NCI-H128 (cell line): ENCODE data around the gene ATG101.

Experiments
- DNase-seq: peaks from one replicate; lab custom pipeline; 2025; ENCODE audit not compliant: unreplicated experiment; lab: John Stamatoyannopoulos, UW

The ATG101 gene

DNA sequence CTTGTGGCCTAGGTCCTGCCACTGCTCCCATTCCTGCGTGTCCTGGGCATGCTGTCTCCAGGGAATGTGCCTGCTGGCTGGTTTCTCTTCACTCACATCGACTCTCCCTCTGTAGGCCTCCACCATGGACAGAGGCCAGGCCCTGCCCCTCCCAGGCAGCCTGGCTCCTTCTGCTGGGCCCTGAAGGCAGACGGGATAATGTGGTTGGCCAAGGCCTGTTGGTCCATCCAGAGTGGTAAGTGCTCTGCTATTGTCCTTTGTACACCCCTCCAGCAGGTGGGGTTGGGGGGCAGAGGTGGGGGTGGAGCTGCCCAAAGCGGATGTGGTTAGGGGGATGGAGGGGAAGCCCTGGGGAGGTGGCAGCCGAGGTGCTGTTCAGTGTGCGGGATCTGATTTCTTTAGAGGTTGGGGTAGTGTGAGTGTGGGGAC, 28.1 kb upstream of the ATG101 start:
- DNase-seq = no peak

- DNase-seq = no peak
Observed at GRCh38 chr12:52042706-52043385, 26.9 kb upstream of the ATG101 start.

GRCh38 chr12:52043386-52044212, 26.2 kb upstream of the ATG101 start:
- DNase-seq = no peak

DNA sequence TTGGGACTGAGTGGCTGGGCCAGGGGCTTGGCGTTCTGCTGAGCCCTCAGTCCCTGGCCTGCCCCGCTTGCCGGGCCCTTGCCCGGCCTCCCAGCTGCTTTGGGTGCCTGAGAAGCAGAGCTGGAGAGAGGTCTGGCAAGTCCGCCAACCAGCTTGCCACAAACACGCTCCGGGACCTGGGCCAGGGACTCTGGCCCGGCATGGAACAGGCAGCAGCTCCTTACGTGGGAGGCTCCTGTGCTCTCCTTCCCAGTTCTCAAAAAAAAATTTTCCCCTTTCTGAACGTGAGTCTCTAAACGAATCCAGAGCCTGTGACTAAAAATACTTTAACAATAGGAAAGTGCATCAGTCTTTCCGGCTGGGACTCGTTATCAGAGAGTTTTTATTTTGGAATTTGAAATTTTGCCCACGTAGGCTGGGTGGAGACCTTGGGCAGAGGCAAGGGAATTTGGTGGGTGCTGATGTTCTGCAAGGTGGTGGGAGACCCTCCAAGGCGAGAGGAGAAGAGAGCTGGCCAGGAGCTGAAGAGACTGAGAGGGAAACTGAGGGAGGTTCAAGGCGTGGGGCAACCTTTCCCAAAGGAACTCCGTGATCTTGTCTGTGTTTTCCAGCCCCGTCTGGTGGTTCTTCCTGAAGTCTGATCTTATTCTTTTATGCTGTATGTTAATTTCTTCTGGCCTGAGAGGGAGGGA, 25.3 kb upstream of the ATG101 start:
- DNase-seq = no peak

DNA sequence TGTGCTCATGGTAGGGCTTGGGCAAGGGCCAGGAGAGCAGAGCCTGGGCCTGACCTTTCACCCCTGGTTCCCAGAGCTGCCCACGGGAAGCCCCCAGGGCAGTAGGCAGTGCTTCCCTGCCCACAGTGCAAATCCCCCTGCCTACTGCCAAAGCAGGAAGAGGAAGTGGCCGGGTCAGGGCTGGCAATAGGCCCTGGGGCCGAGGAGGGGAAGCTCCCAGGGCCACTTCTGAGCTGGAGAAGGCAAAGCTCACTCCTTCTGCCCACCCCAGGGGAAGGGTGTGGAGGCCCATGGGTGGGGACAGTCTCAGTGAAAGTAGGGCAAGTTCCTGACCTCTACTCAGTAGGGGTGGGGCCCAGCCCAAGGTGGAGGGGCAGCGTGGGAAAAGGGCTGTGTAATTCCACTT, 24.0 kb upstream of the ATG101 start:
- no peak for DNase-seq

- no peak for DNase-seq
Observed at GRCh38 chr12:52046859-52047258, 22.9 kb upstream of the ATG101 start.

- DNase-seq = no peak
Observed at GRCh38 chr12:52049286-52049685, 20.5 kb upstream of the ATG101 start.

- no peak for DNase-seq
Observed at GRCh38 chr12:52049688-52050087, 20.1 kb upstream of the ATG101 start.

DNA sequence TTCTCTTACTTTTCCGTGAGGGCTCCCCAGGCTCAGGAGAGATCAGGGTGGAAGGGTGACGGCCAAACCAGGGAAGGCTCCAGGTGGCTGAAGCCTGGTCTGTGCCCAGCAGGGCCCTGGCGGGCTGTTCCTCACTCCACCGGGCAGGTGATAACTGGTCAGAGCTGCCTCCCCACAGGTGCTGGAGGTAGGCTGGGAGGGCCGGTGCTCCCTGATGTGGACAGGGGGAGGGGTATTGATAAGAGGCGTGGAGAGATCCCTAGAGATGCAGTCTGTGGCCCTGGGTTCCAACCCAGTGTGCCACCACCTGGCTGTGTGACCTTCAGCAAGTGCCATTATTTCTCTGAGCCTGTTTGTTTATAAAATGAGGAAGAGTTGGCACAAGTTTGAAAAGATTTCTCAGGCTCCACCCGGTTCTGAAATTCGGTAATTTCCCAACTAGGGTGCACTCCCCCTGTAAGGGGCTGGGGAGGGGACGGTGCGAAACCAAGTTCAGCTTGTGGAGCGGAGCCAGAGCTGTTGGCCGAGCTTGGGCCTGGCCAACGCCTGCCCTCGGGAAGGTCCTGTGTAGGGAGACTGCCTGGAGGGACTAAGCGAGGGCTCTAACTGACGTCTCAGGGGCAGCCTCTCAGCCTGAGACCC, 19.5 kb upstream of the ATG101 start:
- no peak for DNase-seq

DNA sequence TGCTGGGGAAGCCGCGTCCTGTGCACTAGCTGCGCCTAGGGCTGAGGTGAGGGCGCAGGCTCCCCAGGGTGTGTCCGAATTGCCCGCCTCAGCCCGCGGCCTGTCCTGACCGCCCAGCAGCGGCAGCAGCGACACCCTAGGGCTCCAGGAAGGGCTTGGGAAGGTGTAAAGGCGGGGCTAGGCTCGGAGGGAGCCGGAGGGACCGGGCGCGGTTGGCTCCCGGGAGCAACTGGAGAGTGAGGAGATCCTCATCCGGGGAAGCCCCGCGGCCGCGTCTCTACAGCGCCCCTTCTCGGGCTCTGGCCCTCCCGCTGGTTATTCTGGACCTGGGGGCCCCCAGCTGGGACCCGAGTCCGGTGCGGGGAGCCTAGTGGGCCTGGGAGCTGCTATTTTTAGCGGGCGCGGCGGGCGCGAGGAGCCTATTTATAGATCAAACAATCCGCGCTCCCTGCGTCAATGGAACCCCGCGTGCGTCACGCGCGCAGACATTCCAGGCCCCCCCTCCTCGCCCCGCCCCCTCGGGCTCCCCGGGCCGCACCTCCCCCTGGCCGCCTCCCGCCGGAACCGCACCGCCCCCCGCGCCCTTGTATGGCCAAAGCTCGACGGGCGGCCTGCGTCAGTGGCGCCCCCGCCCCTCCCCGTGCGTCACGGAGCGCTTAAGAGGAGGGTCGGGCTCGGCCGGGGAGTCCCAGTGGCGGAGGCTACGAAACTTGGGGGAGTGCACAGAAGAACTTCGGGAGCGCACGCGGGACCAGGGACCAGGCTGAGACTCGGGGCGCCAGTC, 18.8 kb upstream of the ATG101 start, which contains the start of gene NR4A1:
TSS of gene NR4A1 (plus strand) at position 685 of the 784 bp plus-strand sequence. CDS start 2,887 bp downstream, outside the sequence.
- peak; percentile 79 for DNase-seq

- no peak for DNase-seq
Observed at GRCh38 chr12:52052468-52053186, 17.2 kb upstream of the ATG101 start.

DNA sequence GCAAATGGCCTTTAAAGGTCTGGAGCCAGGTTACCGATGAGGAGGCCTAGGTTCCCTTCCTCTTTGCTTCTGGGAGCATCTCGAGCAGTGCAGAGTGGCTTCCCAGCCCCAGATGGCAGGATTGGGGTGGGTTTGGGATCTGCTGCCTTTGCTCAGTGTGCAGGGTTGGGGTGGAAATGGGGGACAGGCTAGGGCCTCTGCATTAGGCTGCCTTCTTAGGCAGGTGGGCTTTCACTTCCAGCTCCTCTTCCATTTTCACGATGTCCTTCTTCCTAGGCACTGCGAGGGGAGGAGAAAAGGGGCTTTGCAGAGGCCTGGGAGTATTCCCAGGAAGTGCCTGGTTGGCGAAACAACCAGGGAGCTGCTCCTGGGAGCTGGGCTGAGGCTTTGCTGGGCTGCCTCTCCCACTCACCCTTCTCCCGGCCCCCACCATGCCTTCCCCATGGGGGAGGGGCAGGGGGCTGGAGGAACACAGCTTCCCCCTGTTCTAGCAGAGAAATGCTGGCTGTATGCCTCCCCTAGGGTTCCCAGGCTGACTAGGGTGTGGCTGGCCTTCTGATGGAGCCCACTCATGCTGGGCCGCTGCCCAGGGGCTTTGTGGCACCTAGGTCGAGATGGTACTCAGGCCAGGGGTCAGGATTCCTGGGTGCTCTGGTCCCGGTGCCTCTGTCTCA, 16.1 kb upstream of the ATG101 start:
- DNase-seq = no peak

GRCh38 chr12:52054231-52054832, 15.4 kb upstream of the ATG101 start:
- DNase-seq = no peak

DNA sequence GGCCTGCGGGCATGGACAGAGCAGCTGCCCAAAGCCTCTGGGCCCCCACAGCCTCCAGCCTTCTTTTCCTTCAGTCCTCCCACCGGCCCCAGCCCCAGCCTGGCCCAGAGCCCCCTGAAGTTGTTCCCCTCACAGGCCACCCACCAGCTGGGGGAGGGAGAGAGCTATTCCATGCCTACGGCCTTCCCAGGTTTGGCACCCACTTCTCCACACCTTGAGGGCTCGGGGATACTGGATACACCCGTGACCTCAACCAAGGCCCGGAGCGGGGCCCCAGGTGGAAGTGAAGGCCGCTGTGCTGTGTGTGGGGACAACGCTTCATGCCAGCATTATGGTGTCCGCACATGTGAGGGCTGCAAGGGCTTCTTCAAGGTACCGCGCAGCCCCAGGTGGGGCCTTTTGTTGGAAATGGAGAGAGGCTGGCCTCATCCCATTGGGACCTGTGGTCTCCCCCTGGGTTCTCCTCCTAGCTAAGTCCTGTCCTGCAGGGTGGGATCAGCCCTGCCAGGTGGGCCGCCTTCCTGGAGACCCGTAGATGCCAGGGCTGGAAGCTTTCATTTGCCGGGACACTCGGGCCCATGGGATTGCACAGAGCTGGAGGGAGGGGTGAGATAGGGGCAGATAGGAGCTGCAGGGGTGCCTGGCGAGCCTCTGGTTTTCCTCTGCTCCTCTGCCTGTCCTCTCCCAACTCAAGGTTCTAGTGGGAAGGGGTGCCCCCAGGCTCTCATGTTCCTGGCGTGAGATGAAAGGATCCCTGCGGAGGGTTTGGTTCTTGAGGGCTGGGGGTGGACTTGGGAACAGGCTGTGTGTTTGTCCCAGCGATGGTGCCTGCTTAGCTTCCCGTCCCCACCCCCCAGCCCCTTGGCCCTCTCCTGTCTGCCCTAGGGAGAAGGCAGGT, 14.7 kb upstream of the ATG101 start:
- DNase-seq = no peak

DNA sequence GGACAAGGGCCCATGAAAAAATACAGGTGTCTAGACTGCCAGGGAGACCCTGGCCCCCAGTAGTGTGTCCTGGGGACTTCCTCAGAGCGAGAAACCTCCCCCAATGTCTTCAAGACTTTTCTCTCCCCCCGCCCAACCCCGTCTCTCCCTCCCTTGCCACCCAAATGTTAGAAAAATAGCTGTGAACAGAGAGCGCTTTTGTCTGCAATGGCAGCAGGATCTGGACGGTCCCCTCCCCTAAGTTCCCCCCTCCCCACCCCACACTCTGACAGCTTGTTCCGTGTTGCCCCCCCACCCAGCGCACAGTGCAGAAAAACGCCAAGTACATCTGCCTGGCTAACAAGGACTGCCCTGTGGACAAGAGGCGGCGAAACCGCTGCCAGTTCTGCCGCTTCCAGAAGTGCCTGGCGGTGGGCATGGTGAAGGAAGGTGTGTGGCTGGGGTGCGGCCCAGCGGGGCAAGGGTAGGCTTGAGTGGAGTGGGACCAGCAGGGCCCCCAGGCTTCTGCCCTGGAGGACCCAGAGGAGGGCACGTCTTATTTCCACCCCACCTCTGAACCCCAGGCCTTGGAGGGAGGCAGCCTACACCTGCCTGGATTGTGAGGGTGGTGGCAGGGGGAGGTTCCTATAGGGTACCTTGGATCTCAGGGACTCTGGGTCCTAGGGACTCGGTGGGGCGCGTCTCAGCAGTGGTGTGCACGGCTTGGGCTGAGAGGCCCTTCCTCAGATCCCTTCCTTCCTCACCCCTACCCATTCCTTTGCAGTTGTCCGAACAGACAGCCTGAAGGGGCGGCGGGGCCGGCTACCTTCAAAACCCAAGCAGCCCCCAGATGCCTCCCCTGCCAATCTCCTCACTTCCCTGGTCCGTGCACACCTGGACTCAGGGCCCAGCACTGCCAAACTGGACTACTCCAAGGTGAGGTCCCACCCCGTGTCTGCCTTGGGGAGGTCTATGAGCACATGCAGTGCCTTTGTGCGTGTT, 13.8 kb upstream of the ATG101 start:
- DNase-seq = no peak

- DNase-seq = no peak
Observed at GRCh38 chr12:52056801-52057637, 12.8 kb upstream of the ATG101 start.
